HK-2 (cell line): Measurements from ENCODE around the gene GAP43.

Source experiments
- DNase-seq: peaks from one replicate; pipeline ENCODE4 v3.0.0-alpha.2; 2018; ENCODE audit not compliant: unreplicated experiment

GAP43 gene

DNA sequence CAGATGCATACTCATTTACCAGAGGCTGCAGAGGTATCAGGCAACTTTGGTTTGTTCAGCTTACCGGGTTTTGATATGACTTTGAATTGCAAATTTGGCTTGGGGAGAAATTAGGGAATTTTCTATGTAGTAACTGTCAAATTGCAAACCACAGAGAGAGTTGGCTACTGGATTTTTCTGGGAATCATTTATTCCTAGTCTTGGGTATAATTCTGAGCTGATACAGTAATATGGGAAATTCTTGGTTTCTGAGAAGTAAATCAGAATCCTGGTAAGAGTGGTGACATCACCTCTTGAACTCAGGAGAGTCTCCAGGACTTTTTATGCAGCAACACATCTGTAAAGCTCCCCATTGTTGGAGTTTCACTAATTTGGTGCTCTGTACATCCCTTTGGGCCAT, 39.0 kb downstream of the GAP43 start:
- DNase-seq, result no peak

GRCh38 chr3:115663414-115663813, 40.1 kb downstream of the GAP43 start:
- no peak for DNase-seq

DNA sequence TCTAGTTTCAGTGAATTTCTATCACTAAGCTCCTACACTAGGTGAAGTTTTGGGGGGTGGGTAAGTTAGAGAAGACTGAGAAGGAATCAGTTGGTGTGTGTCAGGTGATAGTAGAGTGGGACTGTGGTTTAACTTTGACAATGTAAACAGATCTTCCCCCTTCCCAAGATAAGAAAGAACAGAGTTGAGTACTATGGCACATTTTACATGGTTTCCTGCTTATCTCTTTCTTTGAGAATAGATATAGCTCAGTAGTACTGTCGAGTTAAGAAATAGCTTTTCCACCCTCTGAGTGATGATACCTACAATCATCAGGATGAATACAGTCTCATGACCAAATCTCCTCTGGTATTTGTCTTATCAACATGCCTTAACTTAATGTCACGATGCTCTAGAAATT, 42.8 kb downstream of the GAP43 start:
- DNase-seq, result no peak

- DNase-seq, result no peak
Measured at GRCh38 chr3:115666920-115667737, 43.8 kb downstream of the GAP43 start.

- no peak for DNase-seq
Measured at GRCh38 chr3:115667738-115668065, 44.4 kb downstream of the GAP43 start.

GRCh38 chr3:115670911-115671310, 47.6 kb downstream of the GAP43 start:
- DNase-seq, result no peak

- no peak for DNase-seq
Measured at GRCh38 chr3:115671761-115672455, 48.6 kb downstream of the GAP43 start.

GRCh38 chr3:115673881-115674280, 50.6 kb downstream of the GAP43 start:
- no peak for DNase-seq

- DNase-seq, result no peak
Measured at GRCh38 chr3:115676336-115676735, 53.0 kb downstream of the GAP43 start.

DNA sequence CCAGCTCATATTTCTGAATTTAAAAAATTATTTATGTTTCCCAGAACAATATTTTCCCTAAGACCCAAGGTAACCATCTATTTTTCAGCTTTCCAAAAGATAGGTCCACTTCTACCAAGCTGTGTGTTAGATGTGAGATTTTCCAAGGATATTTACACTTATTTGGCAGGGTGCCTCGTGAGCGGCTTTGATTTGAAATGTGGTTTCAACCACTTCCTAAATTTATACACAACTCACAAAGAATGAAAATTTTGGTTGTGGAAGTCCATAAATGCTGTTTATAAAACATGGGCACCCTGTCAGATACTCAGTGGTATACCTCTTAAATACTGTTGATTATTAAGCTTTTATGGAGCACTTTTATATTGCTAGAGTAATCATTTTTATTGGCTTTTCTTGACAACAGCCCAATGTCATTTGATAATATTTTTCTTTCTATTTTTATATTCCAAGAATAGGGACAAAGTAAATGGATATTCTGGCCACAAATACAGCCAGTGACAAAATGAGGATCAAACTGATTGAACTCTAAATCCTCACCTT, 57.6 kb downstream of the GAP43 start:
- DNase-seq, result no peak

DNA sequence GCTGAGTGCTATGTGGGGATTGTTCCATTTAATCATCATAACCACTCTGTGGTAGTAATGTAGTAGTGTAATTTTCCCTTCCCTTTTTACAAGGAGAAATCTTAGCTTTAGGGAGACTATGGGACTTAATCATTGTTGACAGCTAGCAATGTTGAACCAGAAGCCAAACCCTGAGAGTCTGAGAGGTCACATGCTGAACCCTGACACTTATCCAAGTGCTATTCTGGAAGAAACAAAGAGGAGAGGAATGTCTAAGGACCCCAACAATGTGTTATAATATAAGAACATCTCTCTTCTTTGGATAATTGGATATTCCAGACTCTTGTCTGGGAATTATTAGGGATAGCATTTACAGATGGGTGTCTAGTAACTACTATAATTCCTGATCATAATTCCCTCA, 58.4 kb downstream of the GAP43 start:
- DNase-seq, result no peak

DNA sequence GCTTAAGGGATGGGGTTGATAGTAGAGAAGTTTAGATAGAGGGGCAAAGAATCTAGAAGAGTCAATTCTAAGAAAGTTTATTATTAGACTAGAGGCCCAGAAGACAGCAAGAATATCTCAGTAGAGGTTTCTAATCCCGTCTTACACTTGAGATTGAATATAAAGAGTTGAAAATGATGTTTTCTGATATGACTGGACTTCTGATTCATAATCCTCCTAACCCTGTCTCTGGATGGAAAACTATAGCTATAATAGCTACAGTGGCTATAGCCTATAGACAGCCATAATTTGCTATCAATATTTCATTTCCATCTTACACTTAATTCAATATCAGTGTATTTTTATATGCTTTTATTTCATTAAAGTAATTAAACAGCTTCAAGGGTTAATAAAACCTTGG, 60.0 kb downstream of the GAP43 start:
- no peak for DNase-seq

DNA sequence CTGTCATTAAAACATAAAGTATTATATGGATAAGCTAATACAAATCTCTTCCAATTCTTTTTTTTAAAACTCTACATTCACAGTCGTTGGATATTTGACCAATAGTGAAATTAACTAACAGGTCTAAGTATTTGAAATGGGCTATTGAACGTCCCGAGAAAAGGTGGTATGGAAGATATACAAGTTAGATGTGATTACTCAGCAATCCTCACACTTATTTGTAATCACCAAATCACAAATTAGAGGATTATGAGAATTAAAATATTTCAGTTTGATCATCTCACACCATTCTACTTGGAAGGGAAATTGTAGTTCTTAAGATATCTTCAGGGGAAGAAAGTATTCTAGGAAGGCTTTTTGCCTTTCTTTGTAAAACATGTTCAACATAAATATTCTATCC, 60.5 kb downstream of the GAP43 start:
- no peak for DNase-seq

GRCh38 chr3:115685097-115685496, 61.8 kb downstream of the GAP43 start:
- DNase-seq, result no peak

GRCh38 chr3:115687721-115688120, 64.4 kb downstream of the GAP43 start:
- no peak for DNase-seq

- DNase-seq, result no peak
Measured at GRCh38 chr3:115688418-115688817, 65.1 kb downstream of the GAP43 start.

- DNase-seq, result no peak
Measured at GRCh38 chr3:115689928-115690327, 66.6 kb downstream of the GAP43 start.

DNA sequence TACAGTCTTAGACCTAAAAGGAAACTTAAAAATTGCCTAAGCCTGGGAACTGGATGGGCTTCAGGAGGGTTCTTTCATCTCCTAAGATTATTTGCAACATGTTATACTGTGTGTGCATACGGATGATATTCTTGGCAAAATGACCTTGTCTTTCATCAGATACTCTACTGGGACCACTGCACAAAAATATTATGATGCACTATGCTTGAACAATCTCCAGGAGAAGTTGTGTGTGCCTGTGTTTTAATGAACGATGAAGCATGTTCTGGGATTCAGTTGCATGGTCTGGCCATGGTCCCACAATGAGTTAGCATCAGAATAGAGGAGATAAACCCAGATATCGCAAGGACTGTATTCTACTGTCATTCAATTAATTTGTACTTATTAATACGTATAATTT, 68.7 kb downstream of the GAP43 start:
- no peak for DNase-seq

GRCh38 chr3:115692887-115693524, 69.7 kb downstream of the GAP43 start:
- peak; percentile 77 for DNase-seq

DNA sequence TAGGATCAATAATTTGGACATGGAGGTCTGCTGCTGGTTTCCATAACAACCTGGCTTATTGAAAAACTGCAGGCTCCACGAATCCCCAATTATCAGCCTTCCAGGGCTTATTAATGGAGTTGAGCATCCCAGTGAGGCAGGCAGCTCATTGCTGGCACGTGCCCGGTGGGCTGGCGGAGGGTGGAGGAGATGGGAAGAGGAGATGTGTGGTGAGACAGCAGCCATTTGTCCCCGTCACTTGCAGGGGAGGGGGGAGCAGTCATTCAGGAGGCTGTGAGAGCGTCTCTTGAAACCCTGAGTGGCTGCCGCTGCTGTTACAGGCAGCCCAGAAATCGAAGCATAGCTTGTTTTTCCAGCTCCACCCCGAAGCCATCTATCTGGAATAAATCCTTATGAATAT, 70.6 kb downstream of the GAP43 start:
- DNase-seq, result no peak

GRCh38 chr3:115695090-115695489, 71.8 kb downstream of the GAP43 start:
- DNase-seq, result no peak

DNA sequence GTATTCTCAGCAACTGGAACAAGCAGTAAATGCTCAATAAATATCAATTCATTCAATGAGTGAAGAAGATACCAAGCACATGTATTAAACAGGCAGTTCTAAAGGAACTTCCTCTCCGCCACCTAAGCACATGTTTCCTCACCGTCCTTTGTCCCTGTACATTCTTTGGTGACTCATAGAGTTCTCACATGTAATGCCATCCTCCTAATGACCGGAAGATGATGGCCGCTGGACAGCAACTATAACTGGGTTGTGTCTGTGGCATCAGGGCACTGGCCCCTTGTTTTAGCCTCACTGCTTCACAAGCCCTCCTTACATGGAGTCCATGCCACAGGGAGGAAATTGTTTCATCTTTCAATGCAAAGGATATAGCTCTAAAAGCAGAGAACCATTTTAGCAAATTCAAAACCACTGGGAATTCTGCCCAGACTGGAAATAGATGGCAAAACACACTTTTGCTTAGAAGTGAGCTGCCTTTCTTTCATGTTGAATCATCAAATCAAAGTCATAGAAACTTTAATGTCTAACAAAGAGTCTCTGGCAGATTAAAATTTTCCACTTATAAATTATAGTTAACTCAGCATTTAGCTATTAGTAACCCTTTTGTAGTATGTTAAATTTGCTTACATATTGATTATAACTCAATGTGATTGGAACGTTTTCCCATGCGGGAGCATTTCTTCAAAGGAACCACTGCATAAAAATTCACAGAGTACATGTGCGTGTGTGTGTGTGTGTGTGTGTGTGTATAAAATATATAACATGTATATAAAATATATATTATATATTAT, 74.1 kb downstream of the GAP43 start:
- no peak for DNase-seq
